CD1c-positive myeloid dendritic cell (primary cell): ENCODE measurements around the gene KANK2.
"Not testable (repeated sequence)": the region's sequence is repeated elsewhere in the genome, so short reads cannot be mapped to it uniquely, and the experiment has no call there.

ENCODE experiments used
- DNase-seq: peaks from one replicate; pipeline ENCODE4 v3.0.0-alpha.2; 2016; ENCODE audit errors: extremely low spot score

Gene KANK2

GRCh38 chr19:11140023-11140538 is 57.3 kb downstream of the KANK2 start:
- DNase-seq = not testable (repeated sequence)

DNA sequence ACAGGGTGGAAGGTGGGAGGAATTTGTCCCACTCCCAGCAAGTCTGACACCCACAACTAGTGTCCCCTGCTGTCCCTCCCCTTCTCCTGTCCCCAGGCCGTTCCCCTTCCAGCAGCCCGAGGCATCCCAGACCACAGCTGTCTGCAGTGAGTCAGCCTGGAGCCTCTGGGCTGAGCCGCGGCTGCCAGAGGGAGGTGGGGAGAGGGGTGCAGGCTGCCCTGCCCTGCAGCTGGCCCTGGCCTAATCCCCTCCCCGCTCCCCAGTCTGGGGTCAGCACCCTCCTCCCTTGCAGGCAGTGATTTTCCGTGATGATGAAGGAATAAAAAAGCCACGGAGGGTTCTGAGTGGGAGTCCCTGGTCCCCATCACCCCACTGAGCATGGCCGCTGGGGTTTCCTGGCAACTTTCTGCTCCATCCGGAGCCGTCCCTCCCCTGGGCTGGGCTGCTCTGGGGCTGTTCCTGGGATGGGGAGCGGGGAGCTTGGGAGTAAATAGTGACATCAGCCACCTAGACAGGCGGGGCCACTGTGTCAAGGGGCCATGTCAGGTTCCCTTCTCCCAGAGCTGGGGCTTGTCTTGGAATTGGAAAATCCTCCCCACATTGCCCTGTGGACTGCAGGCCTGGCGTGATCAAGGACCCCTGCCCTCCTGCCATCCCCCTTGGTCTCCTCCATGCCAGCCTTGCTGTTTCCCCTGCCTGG is 58.6 kb downstream of the KANK2 start:
- peak; percentile 35 for DNase-seq

DNA sequence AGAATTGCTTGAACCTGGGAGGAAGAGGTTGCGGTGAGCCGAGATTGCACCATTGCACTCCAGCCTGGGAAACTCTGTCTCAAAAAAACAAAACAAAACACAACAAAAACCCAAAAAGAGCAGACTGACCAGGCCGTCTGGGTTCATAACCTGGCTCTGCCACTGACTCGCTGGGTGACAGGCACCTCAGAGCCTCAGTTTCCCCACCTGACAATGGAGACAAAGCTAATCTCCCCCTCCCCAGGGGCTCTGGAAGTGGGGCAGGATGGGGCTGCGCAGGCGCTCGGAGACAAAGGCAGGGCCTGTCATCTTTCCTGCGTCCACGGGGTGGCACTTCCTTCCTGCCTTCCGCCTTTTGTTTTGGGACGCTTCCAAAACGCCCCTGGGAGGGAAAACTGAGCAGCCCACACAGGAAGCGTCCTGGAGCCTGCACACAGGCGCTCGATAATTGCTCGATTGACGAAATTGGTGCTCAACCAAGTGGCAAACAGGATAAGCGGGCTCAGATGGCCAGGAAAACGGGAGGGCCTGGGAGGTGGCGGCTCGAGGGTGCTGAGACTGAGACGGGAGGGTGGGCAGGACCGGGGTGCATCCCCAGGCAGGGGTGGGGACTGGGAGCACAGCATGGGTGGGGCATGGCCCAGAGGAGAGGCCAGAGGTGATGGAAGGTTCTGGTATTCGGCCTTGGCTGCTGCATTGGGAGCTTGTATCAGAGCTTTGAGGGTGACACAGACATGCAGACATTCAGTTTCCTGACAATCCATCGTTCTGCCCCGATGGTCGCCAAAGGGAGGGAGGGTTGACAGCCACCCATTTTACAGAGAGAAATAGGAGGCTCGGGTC is 59.6 kb downstream of the KANK2 start:
- DNase-seq = peak; percentile 75

DNA sequence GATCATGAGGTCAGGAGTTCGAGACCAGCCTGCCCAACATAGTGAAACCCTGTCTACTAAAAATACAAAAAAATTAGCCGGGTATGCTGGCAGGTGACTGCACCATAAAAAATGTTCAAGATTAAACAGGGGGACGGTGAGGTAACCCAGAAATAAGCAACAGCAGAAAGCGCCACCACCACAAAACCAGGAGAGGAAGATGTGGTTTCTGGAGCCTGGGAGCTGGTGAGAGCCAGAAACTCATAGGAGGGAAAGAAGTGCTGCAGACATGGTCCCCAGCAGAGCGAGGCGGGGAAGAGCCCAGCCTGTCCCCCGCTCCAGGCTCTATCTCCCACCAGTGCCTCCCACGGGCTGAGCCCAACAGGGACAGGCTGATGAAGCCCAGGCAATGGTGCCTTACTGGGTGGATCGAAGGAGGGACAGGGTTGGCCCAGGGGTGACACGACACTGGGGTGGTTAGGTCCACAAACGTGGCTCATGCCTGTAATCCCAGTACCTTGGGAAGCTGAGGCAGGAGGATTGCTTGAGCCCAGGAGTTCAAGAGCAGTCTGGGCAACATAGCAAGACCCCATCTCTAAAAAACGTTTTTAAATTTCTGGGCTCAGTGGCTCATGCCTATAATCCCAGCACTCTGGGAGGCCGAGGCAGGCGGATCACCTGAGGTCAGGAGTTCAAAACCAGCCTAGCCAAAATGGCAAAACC is 60.8 kb downstream of the KANK2 start:
- no peak for DNase-seq

DNA sequence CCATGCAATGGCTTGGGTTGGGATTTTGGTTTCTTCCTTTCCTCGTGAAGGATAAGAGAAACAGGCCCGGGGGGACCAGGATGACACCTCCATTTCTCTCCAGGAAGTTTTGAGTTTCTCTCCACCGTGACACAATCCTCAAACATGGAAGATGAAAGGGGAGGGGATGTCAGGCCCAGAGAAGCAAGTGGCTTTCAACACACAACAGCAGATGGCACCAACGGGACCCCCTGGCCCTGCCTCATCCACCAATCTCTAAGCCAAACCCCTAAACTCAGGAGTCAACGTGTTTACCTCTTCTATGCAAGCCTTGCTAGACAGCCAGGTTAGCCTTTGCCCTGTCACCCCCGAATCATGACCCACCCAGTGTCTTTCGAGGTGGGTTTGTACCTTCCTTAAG is 65.9 kb downstream of the KANK2 start:
- DNase-seq = no peak

DNA sequence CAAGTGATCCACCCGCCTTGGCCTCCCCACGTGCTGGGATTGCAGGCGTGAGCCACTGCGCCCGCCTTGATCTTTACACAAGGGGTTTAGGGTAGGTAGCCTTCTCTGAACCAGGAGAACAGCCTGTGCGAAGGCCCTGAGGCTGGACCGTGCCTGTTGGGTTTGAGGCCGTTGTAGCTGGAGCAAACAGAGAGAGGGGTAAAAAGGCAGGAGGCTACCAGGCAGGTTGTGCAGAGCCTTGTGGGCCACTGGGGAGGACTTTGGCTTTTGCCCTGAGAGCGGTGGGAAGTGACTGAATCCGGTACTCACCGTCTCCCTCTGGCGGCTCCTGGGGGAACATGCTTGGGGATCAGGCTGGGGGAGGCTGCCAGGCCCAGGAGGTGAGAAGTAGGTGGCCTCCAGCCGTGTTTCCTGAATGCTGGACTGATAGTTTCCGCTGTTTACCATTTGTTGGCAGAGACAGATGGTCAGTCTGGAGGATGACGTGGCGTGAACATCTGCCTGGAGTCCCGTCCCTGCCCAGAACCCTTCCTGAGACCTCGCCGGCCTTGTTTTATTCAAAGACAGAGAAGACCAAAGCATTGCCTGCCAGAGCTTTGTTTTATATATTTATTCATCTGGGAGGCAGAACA is 66.4 kb downstream of the KANK2 start:
- DNase-seq = peak; percentile 77

DNA sequence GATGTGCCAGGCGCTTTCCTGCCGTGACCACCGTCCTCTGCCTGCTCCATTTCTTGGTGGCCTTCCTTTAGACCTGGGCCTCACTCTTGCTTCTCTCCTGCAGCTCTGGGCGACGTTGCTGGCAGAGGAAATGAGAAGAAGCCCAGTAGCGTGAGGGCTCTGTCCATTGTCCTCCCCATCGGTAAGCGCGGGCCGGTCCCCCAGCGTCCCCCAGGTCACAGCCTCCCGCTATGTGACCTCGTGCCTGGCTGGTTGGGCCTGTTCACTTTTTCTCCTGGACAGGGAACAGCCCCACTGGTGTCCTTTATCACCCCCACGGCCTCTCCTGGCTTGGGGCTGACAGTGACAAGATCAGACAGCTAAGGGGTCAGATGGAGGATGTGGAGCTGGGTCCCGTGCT is 69.4 kb downstream of the KANK2 start:
- DNase-seq = no peak

GRCh38 chr19:11125994-11126685 is 71.2 kb downstream of the KANK2 start:
- DNase-seq = peak; percentile 77

DNA sequence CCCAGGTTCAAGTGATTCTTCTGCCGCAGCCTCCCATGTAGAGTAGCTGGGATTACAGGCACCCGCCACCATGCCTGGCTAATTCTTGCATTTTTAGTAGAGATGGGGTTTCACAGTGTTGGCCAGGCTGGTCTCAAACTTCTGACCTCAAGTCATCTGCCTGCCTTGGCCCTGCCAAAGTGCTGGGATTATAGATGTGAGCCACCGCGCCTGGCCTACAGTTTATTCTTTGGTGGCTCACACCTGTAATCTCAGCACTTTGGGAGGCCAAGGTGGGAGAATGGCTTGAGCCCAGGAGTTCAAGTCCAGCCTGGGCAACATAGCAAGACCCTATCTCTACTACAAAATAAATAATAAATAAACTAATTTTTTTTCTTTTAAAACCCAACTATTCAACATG is 73.2 kb downstream of the KANK2 start:
- DNase-seq = not testable (repeated sequence)

DNA sequence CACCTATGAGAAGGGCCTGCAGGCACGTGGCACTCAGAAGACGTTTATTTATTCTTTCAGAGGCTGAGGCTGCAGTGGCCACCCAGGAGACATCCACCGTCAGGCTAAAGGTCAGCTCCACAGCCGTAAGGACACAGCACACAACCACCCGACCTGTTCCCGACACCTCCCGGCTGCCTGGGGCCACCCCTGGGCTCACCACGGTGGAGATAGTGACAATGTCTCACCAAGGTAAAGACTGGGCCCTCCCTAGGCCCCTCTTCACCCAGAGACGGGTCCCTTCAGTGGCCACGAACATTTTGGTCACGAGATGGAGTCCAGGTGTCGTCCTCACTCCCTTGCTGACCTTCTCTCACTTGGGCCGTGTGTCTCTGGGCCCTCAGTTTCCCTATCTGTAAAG is 74.2 kb downstream of the KANK2 start:
- no peak for DNase-seq

GRCh38 chr19:11121963-11122362 is 75.4 kb downstream of the KANK2 start:
- not testable (repeated sequence) for DNase-seq

DNA sequence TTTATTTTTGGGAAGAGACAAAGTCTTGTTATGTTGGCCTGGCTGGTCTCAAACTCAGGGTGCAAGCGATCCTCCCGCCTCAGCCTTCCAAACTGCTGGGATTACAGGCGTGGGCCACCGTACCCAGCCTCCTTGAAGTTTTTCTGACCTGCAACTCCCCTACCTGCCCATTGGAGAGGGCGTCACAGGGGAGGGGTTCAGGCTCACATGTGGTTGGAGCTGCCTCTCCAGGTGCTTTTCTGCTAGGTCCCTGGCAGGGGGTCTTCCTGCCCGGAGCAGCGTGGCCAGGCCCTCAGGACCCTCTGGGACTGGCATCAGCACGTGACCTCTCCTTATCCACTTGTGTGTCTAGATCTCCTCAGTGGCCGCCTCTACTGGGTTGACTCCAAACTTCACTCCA is 80.8 kb downstream of the KANK2 start:
- DNase-seq = no peak

DNA sequence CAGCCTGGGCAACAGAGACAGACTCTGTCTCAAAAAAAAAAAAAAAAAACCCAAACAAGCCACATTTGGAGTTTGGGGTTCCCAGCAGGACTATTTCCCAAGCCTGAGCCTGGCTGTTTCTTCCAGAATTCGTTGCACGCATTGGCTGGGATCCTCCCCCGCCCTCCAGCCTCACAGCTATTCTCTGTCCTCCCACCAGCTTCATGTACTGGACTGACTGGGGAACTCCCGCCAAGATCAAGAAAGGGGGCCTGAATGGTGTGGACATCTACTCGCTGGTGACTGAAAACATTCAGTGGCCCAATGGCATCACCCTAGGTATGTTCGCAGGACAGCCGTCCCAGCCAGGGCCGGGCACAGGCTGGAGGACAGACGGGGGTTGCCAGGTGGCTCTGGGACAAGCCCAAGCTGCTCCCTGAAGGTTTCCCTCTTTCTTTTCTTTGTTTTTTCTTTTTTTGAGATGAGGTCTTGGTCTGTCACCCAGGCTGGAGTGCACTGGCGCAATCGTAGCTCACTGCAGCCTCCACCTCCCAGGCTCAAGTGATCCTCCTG is 81.4 kb downstream of the KANK2 start:
- no peak for DNase-seq

GRCh38 chr19:11115042-11115441 is 82.3 kb downstream of the KANK2 start:
- no peak for DNase-seq
